GM12878 (cell line): ENCODE measurements around the gene TRIM4.

ENCODE experiments used
- CEBPB ChIP-seq, 2 experiments: fragments of 150-350 bp in 1 of 2; IDR thresholded peaks; 2 replicates each; pipeline ENCODE4 v1.6.1; 2012 to 2014; ENCODE audit warnings: low read depth in 2 of 2, low read length in 2 of 2, borderline replicate concordance in 1 of 2, inconsistent platforms in 1 of 2
- DPF2 ChIP-seq: fragments of 450-650 bp; IDR thresholded peaks from 2 replicates; pipeline ENCODE4 v1.6.1; 2017; ENCODE audit warnings: mild to moderate bottlenecking
- IKZF2 ChIP-seq, 2 experiments: fragments of 450-650 bp; IDR thresholded peaks; 2 replicates each; pipeline ENCODE4 v1.6.1; 2017; ENCODE audit warnings: mild to moderate bottlenecking in 2 of 2, moderate library complexity in 2 of 2
- POLR2A ChIP-seq: IDR thresholded peaks from 2 replicates; pipeline ENCODE4 v1.6.1; 2011; ENCODE audit warnings: low read depth, mild to moderate bottlenecking, low read length
- RAD21 ChIP-seq: IDR thresholded peaks from 2 replicates; pipeline ENCODE4 v1.6.1; 2011; ENCODE audit warnings: mild to moderate bottlenecking, low read depth, low read length, moderate library complexity; ENCODE audit not compliant: insufficient read depth
- RFX5 ChIP-seq: IDR thresholded peaks from 2 replicates; pipeline ENCODE4 v1.6.1; 2011; ENCODE audit warnings: low read depth, low read length, improper control_type of control experiment
- SMC3 ChIP-seq: IDR thresholded peaks from 2 replicates; pipeline ENCODE4 v1.6.1; 2011; ENCODE audit warnings: low read length, improper control_type of control experiment, borderline replicate concordance
- SREBF2 ChIP-seq: IDR thresholded peaks from 2 replicates; pipeline ENCODE4 v1.6.1; 2012; ENCODE audit warnings: mild to moderate bottlenecking, low read length
- TF ChIP-seq, protein P1 (sequence below), 3 experiments: IDR thresholded peaks in 2 of 3; conservative IDR thresholded peaks in 1 of 3; 2 replicates each; pipeline ENCODE4 v1.5.1; 2011; ENCODE audit warnings: low read depth in 3 of 3, low read length in 3 of 3, mild to moderate bottlenecking in 3 of 3, control low read depth in 2 of 3, moderate library complexity in 2 of 3, inconsistent platforms in 1 of 3, mixed read lengths in 1 of 3; ENCODE audit not compliant: control insufficient read depth in 2 of 3, insufficient read depth in 1 of 3; ENCODE audit errors: extremely low read depth in 1 of 3
- TF ChIP-seq, protein P2 (sequence below): IDR thresholded peaks from 2 replicates; pipeline ENCODE4 v1.6.1; 2011; ENCODE audit warnings: borderline replicate concordance, low read depth, mild to moderate bottlenecking, moderate library complexity, mixed read lengths, low read length; ENCODE audit not compliant: insufficient read depth; ENCODE audit errors: extremely low read length

DNA sequence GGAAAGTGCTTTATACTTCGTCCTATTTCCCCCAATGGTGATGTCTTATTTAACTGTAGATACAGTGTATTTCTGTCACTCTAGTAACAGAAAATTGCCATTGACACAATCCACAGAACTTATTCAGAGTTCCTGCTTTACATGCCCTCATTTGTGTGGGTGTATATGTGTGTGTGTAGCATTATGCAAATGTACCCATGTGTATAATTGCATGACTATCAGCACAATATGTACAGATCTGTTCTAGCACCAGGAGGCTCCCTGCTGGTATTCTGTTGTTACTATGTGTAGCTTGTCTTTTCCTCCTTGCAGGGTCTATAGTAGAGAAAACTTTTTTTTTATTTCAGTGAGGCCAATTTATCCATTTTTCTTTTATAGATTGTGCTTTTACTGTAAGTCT lies 75.0 kb downstream of the TRIM4 start:
- TF ChIP-seq IKZF2 (IDR thresholded peaks at IDR 0.05) (no peak), POLR2A (no peak), RAD21 (no peak), CEBPB (IDR thresholded peaks at IDR 0.05; ENCODE audit: borderline replicate concordance in 1 of 2, low read depth in 2 of 2, low read length in 2 of 2) (no peak), SREBF2 (no peak), SMC3 (no peak), DPF2 (no peak), RFX5 (no peak)
- TF ChIP-seq, protein P1, sequence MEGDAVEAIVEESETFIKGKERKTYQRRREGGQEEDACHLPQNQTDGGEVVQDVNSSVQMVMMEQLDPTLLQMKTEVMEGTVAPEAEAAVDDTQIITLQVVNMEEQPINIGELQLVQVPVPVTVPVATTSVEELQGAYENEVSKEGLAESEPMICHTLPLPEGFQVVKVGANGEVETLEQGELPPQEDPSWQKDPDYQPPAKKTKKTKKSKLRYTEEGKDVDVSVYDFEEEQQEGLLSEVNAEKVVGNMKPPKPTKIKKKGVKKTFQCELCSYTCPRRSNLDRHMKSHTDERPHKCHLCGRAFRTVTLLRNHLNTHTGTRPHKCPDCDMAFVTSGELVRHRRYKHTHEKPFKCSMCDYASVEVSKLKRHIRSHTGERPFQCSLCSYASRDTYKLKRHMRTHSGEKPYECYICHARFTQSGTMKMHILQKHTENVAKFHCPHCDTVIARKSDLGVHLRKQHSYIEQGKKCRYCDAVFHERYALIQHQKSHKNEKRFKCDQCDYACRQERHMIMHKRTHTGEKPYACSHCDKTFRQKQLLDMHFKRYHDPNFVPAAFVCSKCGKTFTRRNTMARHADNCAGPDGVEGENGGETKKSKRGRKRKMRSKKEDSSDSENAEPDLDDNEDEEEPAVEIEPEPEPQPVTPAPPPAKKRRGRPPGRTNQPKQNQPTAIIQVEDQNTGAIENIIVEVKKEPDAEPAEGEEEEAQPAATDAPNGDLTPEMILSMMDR (IDR thresholded peaks at IDR 0.05 in 2 of 3, conservative IDR thresholded peaks at IDR 0.05 in 1 of 3; ENCODE audit: control insufficient read depth in 2 of 3, extremely low read depth in 1 of 3, insufficient read depth in 1 of 3, low read depth in 3 of 3, low read length in 3 of 3) = no peak
- TF ChIP-seq, protein P2, sequence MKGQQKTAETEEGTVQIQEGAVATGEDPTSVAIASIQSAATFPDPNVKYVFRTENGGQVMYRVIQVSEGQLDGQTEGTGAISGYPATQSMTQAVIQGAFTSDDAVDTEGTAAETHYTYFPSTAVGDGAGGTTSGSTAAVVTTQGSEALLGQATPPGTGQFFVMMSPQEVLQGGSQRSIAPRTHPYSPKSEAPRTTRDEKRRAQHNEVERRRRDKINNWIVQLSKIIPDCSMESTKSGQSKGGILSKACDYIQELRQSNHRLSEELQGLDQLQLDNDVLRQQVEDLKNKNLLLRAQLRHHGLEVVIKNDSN = no peak
